Activated CD4-positive, alpha-beta T cell treated with anti-CD3 and anti-CD28 coated beads, Interleukin-2, amount 10 ng/mL, durations not matched to agents 7 days and 5 days (primary cell): ENCODE data around the gene EID2B. TPM values are rescaled to one million over a fixed set of nuclear protein-coding genes. Genes with fewer than 3 reads are reported as not detected.

Experiments used
- CTCF ChIA-PET: fragments of 350-600 bp; sonication (Branson Sonifier 250); formaldehyde crosslinking; loops from one replicate; lab custom pipeline; 2021; ENCODE audit warnings: antibody characterized with exemption; lab: Charles Lee
- POLR2A ChIA-PET: fragments of 350-600 bp; sonication (Branson Sonifier 250); formaldehyde crosslinking; loops from one replicate; lab custom pipeline; 2021; ENCODE audit warnings: antibody characterized with exemption; lab: Charles Lee
- DNase-seq: peaks from one replicate; pipeline ENCODE4 v3.0.0-alpha.2; 2020
- H3K27ac Mint-ChIP-seq: one replicate; pipeline ENCODE4 v1.8.0; 2021; ENCODE audit warnings: mild to moderate bottlenecking, moderate library complexity, mixed read lengths
- H3K27me3 Mint-ChIP-seq: one replicate; pipeline ENCODE4 v1.8.0; 2021; ENCODE audit warnings: mixed read lengths
- H3K36me3 Mint-ChIP-seq: one replicate; pipeline ENCODE4 v1.8.0; 2021; ENCODE audit warnings: low read depth, mixed read lengths
- H3K4me1 Mint-ChIP-seq: one replicate; pipeline ENCODE4 v1.8.0; 2021; ENCODE audit warnings: mixed read lengths
- H3K4me3 Mint-ChIP-seq: one replicate; pipeline ENCODE4 v1.8.0; 2021; ENCODE audit warnings: mild to moderate bottlenecking, moderate library complexity, mixed read lengths
- H3K9me3 Mint-ChIP-seq: one replicate; pipeline ENCODE4 v1.8.0; 2021; ENCODE audit warnings: mixed read lengths
- total RNA-seq, 2 experiments: library from RNA; stranded (reverse); gene quantifications; one replicate each; pipeline ENCODE4 v1.2.3, GENCODE V29; 2021

EID2B gene
- 1 to 10 TPM; 3.4 to 5.1 TPM for total RNA-seq

GRCh38 chr19:39532233-39533002, at the start of gene EID2B:
Gene EID2B (minus strand): TSS chr19:39532852. CDS start chr19:39532802, 50 bp downstream.
- Mint-ChIP-seq H3K36me3 (peaks cover 8% of the 10 kb centered on the region), H3K4me1 (peaks cover 28% of the 10 kb centered on the region), H3K27me3 (no peaks in the 10 kb centered on the region), H3K4me3 (peak within 1 kb of the TSS; percentile 90), H3K27ac (peak within 1 kb of the TSS; percentile 88), H3K9me3 (no peaks in the 10 kb centered on the region)
- ChIA-PET POLR2A (interaction anchor here (0.6 kb wide), 1 partner anchor 54 kb away, joined by 3 read pairs; no protein-coding TSS in a partner anchor), CTCF (interaction anchor here (0.6 to 2.1 kb wide), 18 partner anchors 8 to 469 kb away, joined by 3 to 12 read pairs (median 3); no protein-coding TSS in a partner anchor)
- DNase-seq, result peak; percentile 96

- Mint-ChIP-seq H3K9me3 (peaks cover 14% of the 10 kb centered on the region), H3K27me3 (peaks cover 20% of the 10 kb centered on the region), H3K36me3 (no peaks in the 10 kb centered on the region), H3K4me1 (no peaks in the 10 kb centered on the region), H3K27ac (no peak overlapping the region), H3K4me3 (no peak overlapping the region)
- ChIA-PET CTCF (no interaction called here), POLR2A (no interaction called here)
- DNase-seq, result no peak
Observed at GRCh38 chr19:39582442-39582841, 49.8 kb upstream of the EID2B start.

- Mint-ChIP-seq H3K36me3 (no peaks in the 10 kb centered on the region), H3K27me3 (peaks cover 38% of the 10 kb centered on the region), H3K4me3 (no peak overlapping the region), H3K27ac (no peak overlapping the region), H3K9me3 (peaks cover 7% of the 10 kb centered on the region), H3K4me1 (no peaks in the 10 kb centered on the region)
- DNase-seq, result no peak
- CTCF ChIA-PET, result no interaction called here
- POLR2A ChIA-PET, result no interaction called here
Observed at GRCh38 chr19:39568604-39569003, 36.0 kb upstream of the EID2B start.

GRCh38 chr19:39566064-39566463, 33.4 kb upstream of the EID2B start:
- H3K9me3 Mint-ChIP-seq, result no peaks in the 10 kb centered on the region
- DNase-seq, result no peak
- POLR2A ChIA-PET, result no interaction called here
- H3K4me3 Mint-ChIP-seq, result no peak overlapping the region
- no peaks in the 10 kb centered on the region for H3K4me1 Mint-ChIP-seq
- peaks cover 15% of the 10 kb centered on the region for H3K27me3 Mint-ChIP-seq
- H3K27ac Mint-ChIP-seq, result no peak overlapping the region
- CTCF ChIA-PET, result interaction anchor here (0.8 kb wide), 1 partner anchor 11 kb away, joined by 3 read pairs; no protein-coding TSS in a partner anchor
- H3K36me3 Mint-ChIP-seq, result no peaks in the 10 kb centered on the region

GRCh38 chr19:39563408-39563807, 30.8 kb upstream of the EID2B start:
- no peak for DNase-seq
- H3K27me3 Mint-ChIP-seq, result peaks cover 5% of the 10 kb centered on the region
- POLR2A ChIA-PET, result no interaction called here
- no peak overlapping the region for H3K4me3 Mint-ChIP-seq
- H3K36me3 Mint-ChIP-seq, result no peaks in the 10 kb centered on the region
- CTCF ChIA-PET, result no interaction called here
- H3K27ac Mint-ChIP-seq, result no peak overlapping the region
- H3K9me3 Mint-ChIP-seq, result no peaks in the 10 kb centered on the region
- peaks cover 11% of the 10 kb centered on the region for H3K4me1 Mint-ChIP-seq

GRCh38 chr19:39558624-39559117, 26.0 kb upstream of the EID2B start:
- H3K36me3 Mint-ChIP-seq, result peaks cover 1% of the 10 kb centered on the region
- CTCF ChIA-PET, result no interaction called here
- peak overlapping the region; percentile 91 for H3K27ac Mint-ChIP-seq
- no peaks in the 10 kb centered on the region for H3K27me3 Mint-ChIP-seq
- POLR2A ChIA-PET, result no interaction called here
- H3K4me1 Mint-ChIP-seq, result peaks cover 28% of the 10 kb centered on the region
- H3K4me3 Mint-ChIP-seq, result peak overlapping the region; percentile 52
- DNase-seq, result peak; percentile 29
- H3K9me3 Mint-ChIP-seq, result no peaks in the 10 kb centered on the region

- ChIA-PET CTCF (no interaction called here), POLR2A (no interaction called here)
- H3K4me1 Mint-ChIP-seq, result peaks cover 35% of the 10 kb centered on the region
- peak overlapping the region; percentile 91 for H3K27ac Mint-ChIP-seq
- peak; percentile 33 for DNase-seq
- H3K27me3 Mint-ChIP-seq, result no peaks in the 10 kb centered on the region
- H3K36me3 Mint-ChIP-seq, result peaks cover 1% of the 10 kb centered on the region
- no peaks in the 10 kb centered on the region for H3K9me3 Mint-ChIP-seq
- H3K4me3 Mint-ChIP-seq, result peak overlapping the region; percentile 52
Observed at GRCh38 chr19:39557811-39558623, 25.4 kb upstream of the EID2B start.

GRCh38 chr19:39555883-39556282, 23.2 kb upstream of the EID2B start:
- POLR2A ChIA-PET, result no interaction called here
- peaks cover 1% of the 10 kb centered on the region for H3K36me3 Mint-ChIP-seq
- no peak for DNase-seq
- H3K27me3 Mint-ChIP-seq, result no peaks in the 10 kb centered on the region
- H3K27ac Mint-ChIP-seq, result no peak overlapping the region
- H3K4me1 Mint-ChIP-seq, result peaks cover 51% of the 10 kb centered on the region
- no peak overlapping the region for H3K4me3 Mint-ChIP-seq
- CTCF ChIA-PET, result interaction anchor here (0.6 kb wide), 1 partner anchor 13 kb away, joined by 8 read pairs; no protein-coding TSS in a partner anchor
- H3K9me3 Mint-ChIP-seq, result no peaks in the 10 kb centered on the region

GRCh38 chr19:39554701-39555311, 22.2 kb upstream of the EID2B start:
- no peaks in the 10 kb centered on the region for H3K27me3 Mint-ChIP-seq
- ChIA-PET POLR2A (no interaction called here), CTCF (no interaction called here)
- H3K9me3 Mint-ChIP-seq, result no peaks in the 10 kb centered on the region
- no peak for DNase-seq
- H3K27ac Mint-ChIP-seq, result no peak overlapping the region
- peaks cover 1% of the 10 kb centered on the region for H3K36me3 Mint-ChIP-seq
- peaks cover 57% of the 10 kb centered on the region for H3K4me1 Mint-ChIP-seq
- no peak overlapping the region for H3K4me3 Mint-ChIP-seq

- Mint-ChIP-seq H3K27me3 (no peaks in the 10 kb centered on the region), H3K27ac (no peak overlapping the region), H3K4me1 (peaks cover 46% of the 10 kb centered on the region), H3K36me3 (peaks cover 1% of the 10 kb centered on the region), H3K9me3 (no peaks in the 10 kb centered on the region), H3K4me3 (no peak overlapping the region)
- POLR2A ChIA-PET, result no interaction called here
- no peak for DNase-seq
- CTCF ChIA-PET, result interaction anchor here (0.5 to 0.8 kb wide), 2 partner anchors 8 to 19 kb away, joined by 3 to 7 read pairs; no protein-coding TSS in a partner anchor
Observed at GRCh38 chr19:39553082-39553652, 20.5 kb upstream of the EID2B start.

GRCh38 chr19:39550197-39550596, 17.5 kb upstream of the EID2B start:
- ChIA-PET CTCF (interaction anchor here (1.3 to 1.8 kb wide), 3 partner anchors 9 to 122 kb away, joined by 3 to 7 read pairs (median 4); no protein-coding TSS in a partner anchor), POLR2A (no interaction called here)
- Mint-ChIP-seq H3K36me3 (no peaks in the 10 kb centered on the region), H3K4me1 (peaks cover 45% of the 10 kb centered on the region), H3K27me3 (no peaks in the 10 kb centered on the region), H3K27ac (no peak overlapping the region), H3K4me3 (no peak overlapping the region), H3K9me3 (peaks cover 2% of the 10 kb centered on the region)
- DNase-seq, result no peak

- H3K36me3 Mint-ChIP-seq, result no peaks in the 10 kb centered on the region
- H3K4me1 Mint-ChIP-seq, result peaks cover 53% of the 10 kb centered on the region
- H3K9me3 Mint-ChIP-seq, result peaks cover 2% of the 10 kb centered on the region
- no peak for DNase-seq
- no peak overlapping the region for H3K4me3 Mint-ChIP-seq
- H3K27me3 Mint-ChIP-seq, result no peaks in the 10 kb centered on the region
- CTCF ChIA-PET, result interaction anchor here (1.4 to 2.2 kb wide), 2 partner anchors 10 to 126 kb away, joined by 3 to 5 read pairs; no protein-coding TSS in a partner anchor
- POLR2A ChIA-PET, result interaction anchor here (1.3 kb wide), 1 partner anchor 111 kb away, joined by 3 read pairs; the partner anchor contains the start of gene RPS16
- H3K27ac Mint-ChIP-seq, result no peak overlapping the region
Observed at GRCh38 chr19:39546599-39546998, 13.9 kb upstream of the EID2B start.
